Panc1 (cell line): ENCODE measurements around the gene MS4A10. TPM values are rescaled to one million over a fixed set of nuclear protein-coding genes. Genes with fewer than 3 reads are reported as not detected.

Source experiments
- ATAC-seq: fragments of 200-7000 bp; cut with Tn5 transposase; 2 replicates; pipeline ENCODE4 v1.9.1; 2020; ENCODE audit warnings: mild to moderate bottlenecking, moderate library complexity
- BruUV-seq: library from RNA; stranded (reverse); fragments of 400-500 nt; replicated peaks from 2 replicates; lab custom pipeline; 2021; lab: Mats Ljungman, UMichigan
- CTCF ChIA-PET: fragments of 300-600 bp; sonication (Branson Sonifier 250); formaldehyde crosslinking; loops from one replicate; lab custom pipeline; 2022; ENCODE audit warnings: antibody characterized with exemption; lab: Charles Lee
- POLR2A ChIA-PET: fragments of 300-600 bp; sonication (Branson Sonifier 250); formaldehyde crosslinking; loops from one replicate; lab custom pipeline; 2022; ENCODE audit warnings: antibody characterized with exemption; lab: Charles Lee
- DNase-seq: peaks from one replicate; pipeline ENCODE4 v3.0.0-alpha.2; 2010; ENCODE audit warnings: low read depth, low spot score
- H3K27ac ChIP-seq: 2 replicates; pipeline ENCODE4 v1.5.1; 2011; ENCODE audit warnings: mild to moderate bottlenecking, low read length, inconsistent platforms
- H3K27me3 ChIP-seq: fragments of 200-500 bp; sonication (Bioruptor generic); 2 replicates; pipeline ENCODE4 v1.6.0; 2014; ENCODE audit warnings: low read length, inconsistent platforms; ENCODE audit not compliant: control insufficient read depth, insufficient read depth
- H3K36me3 ChIP-seq: fragments of 200-500 bp; sonication (Bioruptor generic); 2 replicates; pipeline ENCODE4 v1.5.1; 2014; ENCODE audit warnings: inconsistent platforms, mild to moderate bottlenecking, low read length, moderate library complexity; ENCODE audit not compliant: control insufficient read depth, insufficient read depth
- H3K4me1 ChIP-seq: 2 replicates; pipeline ENCODE4 v1.5.1; 2011; ENCODE audit warnings: inconsistent platforms, mild to moderate bottlenecking, low read length, moderate library complexity; ENCODE audit not compliant: control insufficient read depth, insufficient read depth
- H3K4me3 ChIP-seq, 2 experiments: 2 replicates each; pipeline ENCODE4 v1.5.1; 2011 to 2012; ENCODE audit warnings: low read depth in 2 of 2, low read length in 2 of 2, mild to moderate bottlenecking in 2 of 2, inconsistent platforms in 1 of 2, moderate library complexity in 1 of 2
- H3K9me3 ChIP-seq: fragments of 200-500 bp; sonication (Bioruptor generic); 2 replicates; pipeline ENCODE4 v1.5.1; 2014; ENCODE audit warnings: low read depth, mild to moderate bottlenecking, inconsistent platforms, low read length, moderate library complexity; ENCODE audit not compliant: control insufficient read depth, insufficient read depth
- CTCF ChIP-seq: fragments of 450-650 bp; IDR thresholded peaks from 2 replicates; pipeline ENCODE4 v1.5.1; 2017; ENCODE audit warnings: mild to moderate bottlenecking
- POLR2AphosphoS5 ChIP-seq: IDR thresholded peaks from 2 replicates; pipeline ENCODE4 v1.6.1; 2012; ENCODE audit warnings: mild to moderate bottlenecking, low read depth, low read length, moderate library complexity
- REST ChIP-seq, 2 experiments: IDR thresholded peaks; 2 replicates each; pipeline ENCODE4 v1.6.1; 2011 to 2012; ENCODE audit warnings: low read depth in 2 of 2, control low read depth in 1 of 2, low read length in 1 of 2, mild to moderate bottlenecking in 1 of 2, moderate library complexity in 1 of 2; ENCODE audit not compliant: insufficient read depth in 1 of 2
- SIN3A ChIP-seq: IDR thresholded peaks from 2 replicates; pipeline ENCODE4 v1.6.1; 2012; ENCODE audit warnings: low read depth, mild to moderate bottlenecking, low read length, moderate library complexity, borderline replicate concordance; ENCODE audit not compliant: insufficient read depth
- TCF7L2 ChIP-seq: IDR thresholded peaks from 2 replicates; pipeline ENCODE4 v1.6.1; 2011; ENCODE audit warnings: mild to moderate bottlenecking, low read depth, low read length, inconsistent platforms
- in situ Hi-C: cut with HindIII; loops from 2 replicates; pipeline ENCODE4 v1.10.0; 2016; ENCODE audit warnings: low sequenced_read_pairs, low pct_unique_long_range_greater_than_20kb
- intact Hi-C: fragments of 100-400 bp; cut with micrococcal nuclease; formaldehyde crosslinking; loops from one replicate; pipeline ENCODE4 v1.10.0; 2022; ENCODE audit not compliant: unreplicated experiment
- total RNA-seq: library from RNA; stranded (reverse); gene quantifications from one replicate; pipeline ENCODE4 v1.2.1, GENCODE V29; 2021; ENCODE audit not compliant: unreplicated experiment

MS4A10 gene
- total RNA-seq, 1 experiment from 2014 or later = not detected

- DNase-seq (no peak), ATAC-seq (no peak)
- intact Hi-C loops = no loop called here
- CTCF ChIA-PET = no interaction called here
- Histone ChIP-seq H3K9me3 (no peaks in the 10 kb centered on the region), H3K27ac (no peak overlapping the region), H3K4me1 (no peaks in the 10 kb centered on the region), H3K27me3 (peaks cover 5% of the 10 kb centered on the region), H3K4me3 (no peak overlapping the region), H3K36me3 (no peaks in the 10 kb centered on the region)
- POLR2A ChIA-PET = no interaction called here
- TF ChIP-seq SIN3A = no peak
- no TSS peak for BruUV-seq
- in situ Hi-C loops = no loop called here
Measured at GRCh38 chr11:60748225-60748624, 36.9 kb upstream of the MS4A10 start.

DNA sequence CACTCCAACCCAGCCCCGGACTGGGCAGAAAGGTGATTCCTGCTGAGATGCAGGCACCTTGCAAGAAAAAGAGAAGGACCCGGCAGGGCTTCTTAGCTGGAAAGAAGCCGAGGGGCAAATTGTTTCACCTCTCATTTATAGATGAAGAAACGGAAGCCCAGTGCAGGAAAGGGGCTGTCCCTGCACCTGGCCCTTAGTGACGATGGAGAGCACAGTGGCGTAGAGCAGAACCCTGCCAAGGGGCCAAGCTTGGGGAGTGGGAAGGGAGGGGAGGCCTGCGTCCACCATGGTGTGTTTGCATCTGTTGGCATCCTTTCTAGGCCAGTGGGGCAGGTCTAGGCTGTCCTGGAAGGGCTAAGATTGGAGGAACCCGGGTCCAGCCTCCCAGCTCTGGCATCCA, 36.3 kb upstream of the MS4A10 start:
- ATAC-seq = no peak
- H3K4me3 ChIP-seq = no peak overlapping the region
- H3K4me1 ChIP-seq = no peaks in the 10 kb centered on the region
- no TSS peak for BruUV-seq
- H3K9me3 ChIP-seq = no peaks in the 10 kb centered on the region
- no peak for DNase-seq
- TF ChIP-seq CTCF (no peak), SIN3A (no peak), REST (IDR thresholded peaks at IDR 0.05; ENCODE audit: insufficient read depth in 1 of 2, low read depth in 2 of 2, low read length in 1 of 2) (no peak), POLR2AphosphoS5 (no peak), TCF7L2 (no peak)
- H3K36me3 ChIP-seq = no peaks in the 10 kb centered on the region
- POLR2A ChIA-PET = no interaction called here
- H3K27me3 ChIP-seq = peaks cover 6% of the 10 kb centered on the region
- CTCF ChIA-PET = no interaction called here
- H3K27ac ChIP-seq = no peak overlapping the region
- in situ Hi-C loops = no loop called here
- intact Hi-C loops = no loop called here

GRCh38 chr11:60750911-60751310, 34.2 kb upstream of the MS4A10 start:
- in situ Hi-C loops (no loop called here), intact Hi-C loops (loop anchor here (10.0 kb wide), 1 partner anchor 486 kb away; no protein-coding TSS in a partner anchor)
- POLR2A ChIA-PET = no interaction called here
- DNase-seq = no peak
- no peaks in the 10 kb centered on the region for H3K4me1 ChIP-seq
- CTCF ChIA-PET = no interaction called here
- H3K9me3 ChIP-seq = no peaks in the 10 kb centered on the region
- no peak overlapping the region for H3K27ac ChIP-seq
- H3K4me3 ChIP-seq = no peak overlapping the region
- ATAC-seq = no peak
- peaks cover 2% of the 10 kb centered on the region; the same call in 1 of the 2 replicates for H3K27me3 ChIP-seq
- H3K36me3 ChIP-seq = no peaks in the 10 kb centered on the region
- BruUV-seq = no TSS peak
- TF ChIP-seq CTCF = no peak
- TF ChIP-seq REST (IDR thresholded peaks at IDR 0.05; ENCODE audit: insufficient read depth in 1 of 2, low read depth in 2 of 2, low read length in 1 of 2) = no peak
- TF ChIP-seq SIN3A = no peak
- TF ChIP-seq POLR2AphosphoS5 = no peak
- no peak for TF ChIP-seq TCF7L2
